PC-3 (cell line): Measurements from ENCODE around the gene C6orf62. TPM values are rescaled to one million over a fixed set of nuclear protein-coding genes. Genes with fewer than 3 reads are reported as not detected.

Experiments used
- ATAC-seq: fragments of 200-7000 bp; cut with Tn5 transposase; 2 replicates; pipeline ENCODE4 v1.9.1; 2020; ENCODE audit warnings: mild to moderate bottlenecking, moderate library complexity
- BruUV-seq: library from RNA; stranded (reverse); fragments of 400-500 nt; replicated peaks from 2 replicates; lab custom pipeline; 2021; lab: Mats Ljungman, UMichigan
- CTCF ChIA-PET: fragments of 300-600 bp; sonication (Branson Sonifier 250); formaldehyde crosslinking; loops from one replicate; lab custom pipeline; 2022; ENCODE audit warnings: antibody characterized with exemption; lab: Charles Lee
- POLR2A ChIA-PET: fragments of 300-600 bp; sonication (Branson Sonifier 250); formaldehyde crosslinking; loops from one replicate; lab custom pipeline; 2022; ENCODE audit warnings: antibody characterized with exemption; ENCODE audit not compliant: unreplicated experiment; lab: Charles Lee
- DNase-seq: peaks from one replicate; pipeline ENCODE4 v3.0.0-alpha.2; 2015
- H2AFZ ChIP-seq: fragments of 300-600 bp; sonication (generic); 2 replicates; pipeline ENCODE4 v1.6.0; 2016; ENCODE audit warnings: antibody characterized with exemption, low read length
- H3F3A ChIP-seq: fragments of 300-600 bp; sonication (generic); one replicate; pipeline ENCODE4 v1.6.0; 2017; ENCODE audit warnings: antibody characterized with exemption, low read length, control low read depth, mild to moderate bottlenecking; ENCODE audit not compliant: unreplicated experiment
- H3K27ac ChIP-seq: fragments of 300-600 bp; sonication (generic); 2 replicates; pipeline ENCODE4 v1.5.1; 2016; ENCODE audit warnings: mild to moderate bottlenecking, low read length
- H3K27me3 ChIP-seq: fragments of 300-600 bp; sonication (generic); 2 replicates; pipeline ENCODE4 v1.6.1; 2016; ENCODE audit warnings: low read length, mixed read lengths
- H3K36me3 ChIP-seq: fragments of 300-600 bp; sonication (generic); 2 replicates; pipeline ENCODE4 v1.6.1; 2016; ENCODE audit warnings: low read depth, mixed run types, low read length, mixed read lengths
- H3K4me1 ChIP-seq: fragments of 300-600 bp; sonication (generic); 2 replicates; pipeline ENCODE4 v1.5.1; 2016; ENCODE audit warnings: low read length; ENCODE audit not compliant: insufficient read depth
- H3K4me2 ChIP-seq: fragments of 300-600 bp; sonication (generic); 2 replicates; pipeline ENCODE4 v1.6.0; 2016; ENCODE audit warnings: low read length
- H3K4me3 ChIP-seq: fragments of 300-600 bp; sonication (generic); 2 replicates; pipeline ENCODE4 v1.5.1; 2016; ENCODE audit warnings: mild to moderate bottlenecking, low read length, mixed read lengths
- H3K79me2 ChIP-seq: fragments of 300-600 bp; sonication (generic); 2 replicates; pipeline ENCODE4 v1.6.1; 2017; ENCODE audit warnings: low read length, mixed read lengths
- H3K9ac ChIP-seq: fragments of 300-600 bp; sonication (generic); 2 replicates; pipeline ENCODE4 v1.6.0; 2016; ENCODE audit warnings: mild to moderate bottlenecking, low read length
- H3K9me2 ChIP-seq: fragments of 300-600 bp; sonication (generic); replicated peaks from 2 replicates; pipeline ENCODE4 v1.6.1; 2016; ENCODE audit warnings: mixed run types, low read length, mixed read lengths
- H3K9me3 ChIP-seq: fragments of 300-600 bp; sonication (generic); 2 replicates; pipeline ENCODE4 v1.6.1; 2016; ENCODE audit warnings: low read length, mixed read lengths
- H4K20me1 ChIP-seq: fragments of 300-600 bp; sonication (generic); 2 replicates; pipeline ENCODE4 v1.6.1; 2016; ENCODE audit warnings: low read length, mixed read lengths
- EZH2 ChIP-seq: fragments of 300-600 bp; sonication (generic); IDR thresholded peaks from one replicate; pipeline ENCODE4 v1.6.1; 2017; ENCODE audit warnings: antibody characterized with exemption, mild to moderate bottlenecking, low read length; ENCODE audit not compliant: unreplicated experiment
- EZH2phosphoT487 ChIP-seq: fragments of 300-600 bp; sonication (generic); IDR thresholded peaks from 2 replicates; pipeline ENCODE4 v1.6.1; 2018; ENCODE audit warnings: mild to moderate bottlenecking, antibody characterized with exemption, low read length, borderline replicate concordance
- intact Hi-C: fragments of 100-400 bp; cut with micrococcal nuclease; formaldehyde crosslinking; loops from 2 replicates; pipeline ENCODE4 v1.9.0; 2023
- total RNA-seq: library from RNA; depleted of rRNA; stranded (reverse); fragments of >200 nt; gene quantifications from 2 replicates; pipeline ENCODE4 v1.2.3, GENCODE V29; 2014
- TF ChIP-seq, protein P1 (sequence below): fragments of 300-600 bp; sonication (generic); conservative IDR thresholded peaks from 2 replicates; pipeline ENCODE4 v1.5.1; 2017; ENCODE audit warnings: antibody characterized with exemption, low read depth, mild to moderate bottlenecking, low read length

The C6orf62 gene
- total RNA-seq, 1 experiment from 2014 or later: 81.8 TPM

DNA sequence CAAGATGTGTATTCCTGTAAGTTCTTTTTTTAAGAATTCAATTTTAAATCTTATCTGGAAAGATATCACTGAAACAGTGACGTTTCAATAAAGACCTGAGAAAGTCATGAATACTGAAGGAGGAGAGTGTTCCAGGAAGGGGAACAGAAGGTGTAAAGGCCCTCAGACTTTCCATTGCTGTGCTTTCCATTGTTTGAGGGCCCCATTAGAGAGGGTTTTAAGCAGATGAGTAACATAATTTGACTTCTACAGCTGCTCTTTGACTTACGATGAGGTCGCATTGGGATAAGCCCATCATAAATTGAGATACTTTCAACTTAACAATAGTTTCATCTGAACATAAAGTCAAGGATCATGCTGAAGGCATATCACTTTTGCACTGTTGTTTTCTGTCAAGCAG, 27.4 kb downstream of the C6orf62 start:
- no peak for TF ChIP-seq EZH2
- TF ChIP-seq EZH2phosphoT487: no peak
- TF ChIP-seq, protein P1, sequence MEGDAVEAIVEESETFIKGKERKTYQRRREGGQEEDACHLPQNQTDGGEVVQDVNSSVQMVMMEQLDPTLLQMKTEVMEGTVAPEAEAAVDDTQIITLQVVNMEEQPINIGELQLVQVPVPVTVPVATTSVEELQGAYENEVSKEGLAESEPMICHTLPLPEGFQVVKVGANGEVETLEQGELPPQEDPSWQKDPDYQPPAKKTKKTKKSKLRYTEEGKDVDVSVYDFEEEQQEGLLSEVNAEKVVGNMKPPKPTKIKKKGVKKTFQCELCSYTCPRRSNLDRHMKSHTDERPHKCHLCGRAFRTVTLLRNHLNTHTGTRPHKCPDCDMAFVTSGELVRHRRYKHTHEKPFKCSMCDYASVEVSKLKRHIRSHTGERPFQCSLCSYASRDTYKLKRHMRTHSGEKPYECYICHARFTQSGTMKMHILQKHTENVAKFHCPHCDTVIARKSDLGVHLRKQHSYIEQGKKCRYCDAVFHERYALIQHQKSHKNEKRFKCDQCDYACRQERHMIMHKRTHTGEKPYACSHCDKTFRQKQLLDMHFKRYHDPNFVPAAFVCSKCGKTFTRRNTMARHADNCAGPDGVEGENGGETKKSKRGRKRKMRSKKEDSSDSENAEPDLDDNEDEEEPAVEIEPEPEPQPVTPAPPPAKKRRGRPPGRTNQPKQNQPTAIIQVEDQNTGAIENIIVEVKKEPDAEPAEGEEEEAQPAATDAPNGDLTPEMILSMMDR: no peak
- Histone ChIP-seq H3K36me3 (no peaks in the 10 kb centered on the region), H4K20me1 (no peaks in the 10 kb centered on the region), H3F3A (no peaks in the 10 kb centered on the region), H3K9me3 (no peaks in the 10 kb centered on the region), H3K79me2 (no peaks in the 10 kb centered on the region), H3K9ac (no peak overlapping the region), H3K9me2 (no peaks in the 10 kb centered on the region), H3K4me3 (no peak overlapping the region), H2AFZ (no peak overlapping the region), H3K27ac (no peak overlapping the region), H3K4me1 (no peaks in the 10 kb centered on the region), H3K4me2 (no peak overlapping the region), H3K27me3 (no peaks in the 10 kb centered on the region)
- intact Hi-C loops: no loop called here
- no TSS peak for BruUV-seq
- CTCF ChIA-PET: no interaction called here
- POLR2A ChIA-PET: no interaction called here
- ATAC-seq: no peak
- no peak for DNase-seq

GRCh38 chr6:24690593-24690992, 28.4 kb downstream of the C6orf62 start:
- Histone ChIP-seq H3K9me3 (no peaks in the 10 kb centered on the region), H3K9me2 (no peaks in the 10 kb centered on the region), H3K4me1 (no peaks in the 10 kb centered on the region), H3K27me3 (no peaks in the 10 kb centered on the region), H3F3A (no peaks in the 10 kb centered on the region), H3K4me3 (no peak overlapping the region), H3K9ac (no peak overlapping the region), H3K79me2 (no peaks in the 10 kb centered on the region), H2AFZ (no peak overlapping the region), H3K36me3 (no peaks in the 10 kb centered on the region), H3K4me2 (no peak overlapping the region), H4K20me1 (no peaks in the 10 kb centered on the region), H3K27ac (no peak overlapping the region)
- ATAC-seq (no peak), DNase-seq (no peak)
- BruUV-seq: no TSS peak
- ChIA-PET POLR2A (interaction anchor here (0.6 to 0.7 kb wide), 2 partner anchors 24 to 28 kb away, joined by 4 to 9 read pairs; partner anchors contain the start of genes ACOT13 and TDP2), CTCF (no interaction called here)
- TF ChIP-seq, protein P1: no peak
- TF ChIP-seq EZH2 (no peak), EZH2phosphoT487 (no peak)
- intact Hi-C loops: no loop called here

- no peak for DNase-seq
Observed at GRCh38 chr6:24689964-24690363, 29.0 kb downstream of the C6orf62 start.

More at GRCh38 chr6:24689964-24690363, 29.0 kb downstream of the C6orf62 start:
- Histone ChIP-seq H3K9me2 (no peaks in the 10 kb centered on the region), H3K36me3 (no peaks in the 10 kb centered on the region), H3K79me2 (no peaks in the 10 kb centered on the region), H3K9me3 (no peaks in the 10 kb centered on the region), H3K4me1 (no peaks in the 10 kb centered on the region), H3K4me2 (no peak overlapping the region), H3K27me3 (no peaks in the 10 kb centered on the region), H3K4me3 (no peak overlapping the region), H3K9ac (no peak overlapping the region), H2AFZ (no peak overlapping the region), H4K20me1 (no peaks in the 10 kb centered on the region), H3K27ac (no peak overlapping the region), H3F3A (no peaks in the 10 kb centered on the region)
- CTCF ChIA-PET: no interaction called here
- POLR2A ChIA-PET: no interaction called here
- no peak for TF ChIP-seq EZH2
- TF ChIP-seq, protein P1: no peak
- no peak for TF ChIP-seq EZH2phosphoT487
- intact Hi-C loops: no loop called here
- no peak for ATAC-seq
- no TSS peak for BruUV-seq
